HG03025 (cell line): ENCODE measurements around the gene NDUFV1.
"Not testable (repeated sequence)": the region's sequence is repeated elsewhere in the genome, so short reads cannot be mapped to it uniquely, and the experiment has no call there.

ENCODE experiments used
- ATAC-seq: cut with Tn5 transposase; IDR thresholded peaks from one replicate; pipeline ENCODE4 v1.9.1; 2021; ENCODE audit warnings: mild to moderate bottlenecking, moderate library complexity; ENCODE audit not compliant: unreplicated experiment, low FRiP score

Gene NDUFV1

GRCh38 chr11:67651976-67652781 lies 45.4 kb downstream of the NDUFV1 start:
- ATAC-seq, result no peak

GRCh38 chr11:67652965-67653845 lies 46.5 kb downstream of the NDUFV1 start:
- no peak for ATAC-seq

GRCh38 chr11:67654225-67654624 lies 47.5 kb downstream of the NDUFV1 start:
- ATAC-seq, result no peak

GRCh38 chr11:67656278-67656922 lies 49.7 kb downstream of the NDUFV1 start:
- no peak for ATAC-seq

GRCh38 chr11:67657300-67657699 lies 50.6 kb downstream of the NDUFV1 start:
- ATAC-seq, result no peak

- ATAC-seq, result not testable (repeated sequence)
Measured at GRCh38 chr11:67659651-67660165, 53.0 kb downstream of the NDUFV1 start.

GRCh38 chr11:67660752-67661151 lies 54.0 kb downstream of the NDUFV1 start:
- not testable (repeated sequence) for ATAC-seq
